HG02642 (cell line): ENCODE data around the gene DLGAP3.
A peak's percentile ranks its signal among the peaks of the same experiment; 100 is the strongest.

Source experiments
- ATAC-seq: cut with Tn5 transposase; IDR thresholded peaks from one replicate; pipeline ENCODE4 v1.9.1; 2021; ENCODE audit warnings: mild to moderate bottlenecking; ENCODE audit not compliant: unreplicated experiment, poor library complexity

Gene DLGAP3

DNA sequence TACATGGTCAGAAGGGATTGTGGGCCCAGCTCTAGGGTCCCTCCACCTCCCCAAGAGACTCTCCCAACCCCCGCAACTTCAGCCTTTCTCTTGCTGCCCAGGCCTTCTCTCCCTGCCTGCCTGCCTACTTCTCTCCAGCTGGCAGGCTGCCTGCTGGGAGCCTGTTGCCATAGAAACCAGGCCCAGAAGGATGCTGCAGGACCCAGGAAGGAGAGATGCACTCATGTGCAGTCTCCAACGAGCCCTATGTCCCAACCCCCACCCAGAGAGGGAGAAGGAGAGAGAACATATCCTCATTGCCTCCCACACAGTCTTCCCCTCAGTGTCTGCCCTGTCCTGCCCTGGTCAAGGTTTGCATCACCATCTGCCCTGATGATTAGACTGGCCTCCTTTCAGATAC lies 59.1 kb downstream of the DLGAP3 start:
- no peak for ATAC-seq

DNA sequence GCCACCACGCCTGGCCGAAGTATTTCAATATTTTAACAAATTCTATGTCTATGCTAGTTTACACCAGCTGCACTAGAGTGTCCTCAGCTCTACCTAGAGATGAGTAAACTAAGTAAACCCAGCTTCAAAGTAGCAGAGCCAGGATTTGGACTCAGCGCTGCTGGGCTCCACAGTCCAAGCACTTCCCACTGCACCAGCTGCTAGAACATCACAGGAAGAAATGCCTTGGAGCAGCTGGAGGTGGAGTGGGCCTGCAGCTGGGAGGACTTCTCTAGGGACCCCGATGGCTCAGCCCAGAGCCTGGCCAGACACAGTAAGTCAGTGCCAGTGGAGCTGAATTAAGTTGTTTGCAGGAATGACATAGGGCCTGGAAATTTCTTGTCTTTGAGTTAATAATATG lies 59.7 kb downstream of the DLGAP3 start:
- ATAC-seq, result no peak

GRCh38 chr1:34868230-34869049 lies 61.0 kb downstream of the DLGAP3 start:
- no peak for ATAC-seq

DNA sequence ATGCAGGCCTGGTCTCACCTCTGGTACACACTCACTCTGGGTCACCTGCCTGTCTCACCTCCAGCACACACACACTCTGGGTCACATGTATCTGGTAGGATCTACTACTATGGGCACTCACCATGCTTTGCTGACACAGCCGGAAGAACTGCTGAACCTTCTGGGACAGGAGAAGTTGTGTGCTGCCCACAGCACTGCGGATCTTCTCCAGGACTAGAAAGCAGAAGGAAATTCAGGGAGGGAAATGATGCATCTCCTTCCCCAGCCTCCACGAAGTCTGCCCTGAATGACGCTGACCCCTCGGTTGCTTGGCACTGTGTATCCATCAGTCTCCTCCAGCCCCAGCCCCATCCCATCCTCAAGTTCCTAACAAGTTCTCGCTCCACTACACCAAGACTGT lies 62.0 kb downstream of the DLGAP3 start:
- no peak for ATAC-seq

- no peak for ATAC-seq
Observed at GRCh38 chr1:34866762-34867109, 62.7 kb downstream of the DLGAP3 start.

GRCh38 chr1:34865981-34866761 lies 63.3 kb downstream of the DLGAP3 start:
- ATAC-seq, result peak; percentile 73

DNA sequence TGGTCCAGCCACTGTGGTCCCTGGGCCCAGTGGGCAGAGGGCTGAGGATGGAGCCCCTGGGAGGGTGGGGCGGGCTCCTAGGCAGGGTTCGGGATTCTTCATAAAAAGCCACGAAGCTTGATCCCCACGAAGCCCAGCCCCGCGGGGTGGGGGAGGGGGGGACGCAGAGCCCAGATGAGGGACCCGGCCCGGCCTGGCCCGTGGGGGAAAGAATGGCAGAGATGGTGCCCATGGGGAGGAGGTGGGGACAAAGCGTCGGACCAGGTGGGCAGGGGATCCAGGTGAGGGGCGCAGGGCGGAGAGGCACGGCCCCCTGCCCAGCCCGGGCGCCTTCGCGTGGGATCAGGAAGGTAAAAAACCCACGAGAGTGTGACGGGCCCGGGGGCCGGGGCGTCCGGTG lies 63.9 kb downstream of the DLGAP3 start:
- ATAC-seq, result peak; percentile 9

GRCh38 chr1:34864759-34865158 lies 64.7 kb downstream of the DLGAP3 start:
- ATAC-seq, result no peak

DNA sequence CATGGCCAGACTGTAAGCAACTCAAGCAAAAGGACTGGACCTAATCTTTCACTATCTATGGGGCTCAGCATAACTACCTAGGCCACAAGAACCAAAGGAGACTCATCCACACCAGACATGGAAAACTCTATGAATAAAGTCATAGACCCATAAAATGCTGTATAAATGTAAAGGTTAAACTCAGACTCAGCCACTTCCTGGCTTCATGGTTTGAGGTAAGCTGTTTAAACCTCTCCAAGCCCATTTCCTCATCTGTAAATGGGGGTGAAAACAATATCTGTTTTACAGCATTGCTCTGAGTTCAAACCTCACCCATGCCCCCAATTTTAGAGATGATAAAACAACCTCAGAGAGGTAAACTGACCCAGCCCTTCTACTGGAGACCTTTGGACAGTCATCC lies 65.9 kb downstream of the DLGAP3 start:
- no peak for ATAC-seq

DNA sequence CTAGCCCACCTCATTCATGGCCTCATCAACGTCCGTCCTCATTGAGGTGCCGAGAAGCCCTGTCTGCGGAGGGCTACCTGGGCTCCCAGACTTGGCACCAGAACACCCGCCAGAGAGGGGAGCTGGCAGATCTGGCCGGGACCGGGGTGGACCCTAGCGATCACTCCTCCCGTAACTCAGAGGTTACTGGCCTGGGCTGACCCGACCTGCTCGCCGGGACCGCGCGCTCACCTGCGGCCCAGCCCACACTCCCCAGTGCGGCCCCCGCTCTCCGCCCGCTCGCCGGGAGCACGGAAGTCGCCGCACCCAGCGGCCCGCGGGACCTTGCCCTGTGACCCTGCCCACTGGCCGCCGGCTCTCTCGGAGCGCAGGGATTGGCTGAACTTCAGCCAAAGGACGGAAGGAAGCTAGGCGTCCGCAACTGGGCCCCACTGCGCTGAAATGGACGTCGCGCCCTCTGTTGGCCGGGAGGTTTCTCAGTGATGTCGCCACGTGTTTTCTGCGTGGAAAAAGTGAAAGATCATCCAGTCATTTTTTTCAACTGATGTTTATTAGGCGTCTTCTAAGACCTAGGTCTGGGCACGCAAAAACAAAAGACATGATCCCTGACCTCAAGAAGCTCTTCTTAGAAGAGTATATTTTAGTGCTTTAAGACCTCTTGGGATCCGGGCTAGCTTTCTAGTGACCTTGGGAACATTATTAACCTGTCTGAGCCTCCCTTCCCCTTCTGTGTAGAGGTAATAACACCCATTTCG lies 69.8 kb downstream of the DLGAP3 start, which contains the start of gene SMIM12:
SMIM12 (minus strand) TSS at position 304 of the 755 bp plus-strand sequence. CDS start 3,772 bp downstream, outside the sequence.
- ATAC-seq, result peak; percentile 96

- no peak for ATAC-seq
Observed at GRCh38 chr1:34858901-34859445, 70.5 kb downstream of the DLGAP3 start.

- ATAC-seq, result no peak
Observed at GRCh38 chr1:34856697-34857096, 72.8 kb downstream of the DLGAP3 start.

DNA sequence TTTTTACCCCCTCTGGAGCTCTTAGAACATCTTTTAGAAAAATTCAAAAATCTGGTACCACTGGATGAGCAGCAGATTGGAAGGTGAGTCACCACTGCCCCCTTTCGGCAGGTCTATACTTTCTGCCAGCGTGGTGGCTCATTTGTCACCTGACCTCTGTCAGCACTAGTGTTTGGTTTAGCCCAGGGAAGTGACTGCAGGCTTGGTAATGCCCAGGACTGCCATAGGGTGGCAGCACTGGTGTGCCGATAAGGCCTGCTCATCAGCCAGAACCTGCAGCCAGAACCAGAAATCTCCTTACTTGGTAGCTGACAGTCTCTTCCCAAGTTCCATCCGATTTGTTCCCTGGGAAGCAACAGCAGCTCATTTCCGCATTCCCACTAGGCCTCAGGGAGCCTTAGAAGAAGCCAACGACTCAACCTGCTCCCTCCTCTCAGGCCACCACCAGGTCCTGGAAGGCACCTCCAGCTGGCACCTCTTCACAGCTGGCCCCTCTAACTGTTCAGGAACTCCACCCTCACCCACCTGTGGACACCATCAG lies 76.7 kb downstream of the DLGAP3 start:
- peak; percentile 95 for ATAC-seq

- no peak for ATAC-seq
Observed at GRCh38 chr1:34851431-34852105, 77.9 kb downstream of the DLGAP3 start.

GRCh38 chr1:34850382-34850781 lies 79.1 kb downstream of the DLGAP3 start:
- ATAC-seq, result no peak

DNA sequence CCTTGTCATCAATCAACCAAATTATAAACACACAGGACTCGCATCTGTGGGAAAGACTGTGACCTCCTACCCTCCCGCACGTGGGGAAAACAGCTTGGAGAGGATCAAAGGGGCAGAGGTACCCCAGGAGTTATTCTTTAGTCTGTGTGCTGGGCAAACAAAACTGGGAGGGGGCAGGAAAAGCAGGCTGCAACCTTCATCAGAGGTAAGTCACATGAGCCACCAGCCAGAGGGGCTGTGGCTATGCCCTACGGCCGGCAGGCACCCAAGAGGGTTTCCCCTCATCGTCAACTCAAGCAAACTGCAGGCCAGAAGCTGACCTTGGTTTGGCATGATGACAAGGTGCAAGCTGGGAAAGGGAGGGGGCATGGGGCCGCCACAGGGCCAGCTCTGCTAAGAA lies 82.4 kb downstream of the DLGAP3 start:
- ATAC-seq, result no peak

DNA sequence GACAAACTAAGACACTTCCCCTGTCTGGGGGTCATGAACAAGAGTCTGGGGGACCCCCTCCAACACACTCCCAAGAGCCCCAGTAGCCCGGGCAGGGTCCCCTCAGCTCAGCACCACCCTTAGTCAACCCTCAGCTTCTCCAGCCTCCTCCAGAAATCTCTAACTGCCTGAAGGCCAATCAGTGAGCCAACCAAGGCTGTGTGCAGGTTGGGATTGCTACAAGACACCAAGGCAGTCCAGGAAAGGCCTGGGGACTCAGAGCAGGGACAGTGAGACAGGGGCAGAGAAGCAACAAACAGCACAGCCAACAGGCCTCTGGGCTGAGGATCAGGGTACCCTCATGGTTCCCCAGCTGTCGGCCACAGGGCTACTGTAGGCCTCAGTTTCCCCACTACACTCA lies 83.2 kb downstream of the DLGAP3 start:
- ATAC-seq, result no peak

GRCh38 chr1:34845131-34845901 lies 84.1 kb downstream of the DLGAP3 start:
- ATAC-seq, result no peak

DNA sequence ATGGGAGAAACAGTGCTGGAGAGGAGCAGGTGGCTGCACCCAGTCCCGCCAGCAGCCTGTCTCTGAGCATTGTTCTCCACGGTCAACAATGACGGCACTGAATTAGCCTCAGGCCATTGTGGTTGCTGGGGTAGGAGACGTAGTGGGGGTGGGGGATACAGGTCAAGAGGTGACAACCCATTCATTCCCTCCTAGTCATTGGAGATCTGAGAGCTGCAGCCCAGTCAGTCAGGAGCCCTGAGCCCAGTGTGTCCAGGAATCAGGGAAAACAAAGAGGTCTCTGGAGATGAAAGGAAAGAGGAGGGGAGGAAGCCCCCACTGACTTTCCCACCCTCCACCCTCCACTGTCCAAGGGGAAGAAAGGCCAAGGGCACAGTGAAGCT lies 85.2 kb downstream of the DLGAP3 start:
- no peak for ATAC-seq
